ENCODE data around the gene CLEC9A. TPM values are rescaled to one million over a fixed set of nuclear protein-coding genes. Genes with fewer than 3 reads are reported as not detected.

Gene CLEC9A
- total RNA-seq (ENCODE audit: low replicate concordance): not detected in 2 replicates

DNA sequence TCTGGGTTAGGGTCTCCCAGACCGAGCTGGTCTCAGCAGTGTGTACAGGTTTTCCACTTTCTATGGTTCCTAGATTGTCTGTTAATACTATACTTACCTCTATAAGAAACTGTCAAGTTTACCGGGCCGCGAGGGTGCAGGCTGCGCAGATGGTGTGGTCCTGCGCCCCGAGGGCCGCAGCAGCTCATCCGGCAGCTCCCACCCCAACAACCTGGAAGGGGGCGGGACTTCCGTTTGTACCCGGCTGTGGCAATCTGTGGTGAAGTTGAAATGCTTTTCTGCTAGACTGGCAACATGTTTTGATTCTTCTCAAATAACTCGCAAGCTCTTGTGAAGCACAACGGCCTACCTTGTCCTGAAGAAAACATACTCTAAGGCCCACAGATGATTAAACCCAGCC is at the start of gene CLEC9A:
Gene CLEC9A, plus strand, starts transcription at position 237 of the 400 bp plus-strand sequence. CDS start 22,006 bp downstream, outside the sequence.

DNA sequence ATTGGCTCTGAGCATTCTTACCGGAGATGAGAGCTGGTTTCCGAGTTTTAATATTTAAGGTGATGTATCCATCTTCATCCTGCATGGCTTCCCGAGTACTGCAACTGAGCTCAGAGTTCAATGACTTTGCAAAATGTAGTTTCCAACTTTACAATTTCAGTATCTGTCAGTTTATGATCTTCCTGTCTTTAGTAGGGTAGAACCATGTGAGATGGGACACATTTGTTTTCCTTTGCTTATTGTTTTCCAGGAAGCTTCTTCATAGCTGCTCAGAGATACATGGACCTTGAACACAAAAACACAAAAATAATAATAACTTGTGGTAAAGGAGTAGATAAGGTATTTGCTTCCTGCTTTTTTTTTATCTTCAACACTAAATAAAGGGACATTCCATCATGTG is 31.5 kb upstream of the CLEC9A start, which contains the start of gene CLEC1B:
Gene CLEC1B, minus strand, starts transcription at position 106 of the 400 bp plus-strand sequence. Its CDS starts 21 bp downstream, at position 85.

DNA sequence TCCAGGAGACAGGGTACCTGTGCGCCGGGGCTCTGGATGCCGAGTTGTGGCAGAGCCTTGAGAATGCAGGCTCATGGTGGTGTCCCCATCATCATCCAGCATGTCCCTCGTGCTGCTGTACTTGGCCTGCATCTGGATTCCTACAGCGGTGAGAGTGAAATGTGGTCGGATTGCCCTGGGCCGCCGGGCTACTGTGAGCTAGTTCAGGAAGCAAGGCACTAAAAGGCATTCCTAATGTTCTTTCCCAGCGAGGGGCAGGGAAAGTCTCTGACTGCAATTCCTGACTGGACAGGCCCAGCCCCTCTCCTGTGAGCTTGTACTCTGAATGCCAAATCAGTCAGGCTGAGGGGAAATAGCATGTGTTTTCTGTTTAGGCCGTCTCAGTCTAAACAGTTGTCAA is 68.3 kb downstream of the CLEC9A start, which contains the start of gene CLEC1A:
Gene CLEC1A, minus strand, starts transcription at position 195 of the 400 bp plus-strand sequence. Its CDS starts 63 bp downstream, at position 132.

Other genes with a start within 250 kb of the CLEC9A start
- gene KLRF1, start 203.2 kb upstream of the CLEC9A start, total RNA-seq (ENCODE audit: low replicate concordance): not detected in 2 replicates
- 2.3 and 206 TPM in 2 replicates for gene CLEC2B, start 161.3 kb upstream of the CLEC9A start, total RNA-seq (ENCODE audit: low replicate concordance)
- gene KLRF2, start 149.2 kb upstream of the CLEC9A start, total RNA-seq (ENCODE audit: low replicate concordance): not detected in 2 replicates
- gene CLEC2A, start 98.3 kb upstream of the CLEC9A start, total RNA-seq (ENCODE audit: low replicate concordance): 5.6 TPM in 1 of 2 replicates, not detected in the other
- not detected in 2 replicates for gene CLEC12A, start 59.3 kb upstream of the CLEC9A start, total RNA-seq (ENCODE audit: low replicate concordance)
- gene CLEC1B, start 31.6 kb upstream of the CLEC9A start, total RNA-seq (ENCODE audit: low replicate concordance): not detected in 2 replicates
- gene CLEC12B, start 20.1 kb upstream of the CLEC9A start, total RNA-seq (ENCODE audit: low replicate concordance): 0.15 TPM in 1 of 2 replicates, not detected in the other
- 0.12 TPM in 1 of 2 replicates, not detected in the other for gene CLEC1A, start 68.3 kb downstream of the CLEC9A start, total RNA-seq (ENCODE audit: low replicate concordance)
- not detected in 2 replicates for gene CLEC7A, start 99.5 kb downstream of the CLEC9A start, total RNA-seq (ENCODE audit: low replicate concordance)
- not detected in 2 replicates for gene OLR1, start 141.4 kb downstream of the CLEC9A start, total RNA-seq (ENCODE audit: low replicate concordance)
- gene TMEM52B, start 148.3 kb downstream of the CLEC9A start, total RNA-seq (ENCODE audit: low replicate concordance): not detected in 2 replicates
- 44.0 and 72.3 TPM in 2 replicates for gene GABARAPL1, start 182.2 kb downstream of the CLEC9A start, total RNA-seq (ENCODE audit: low replicate concordance)

Measured in smooth muscle cell of the coronary artery (primary cell).